Stomach (tissue), 9 donors: Measurements from ENCODE around the gene OCRL. TPM values are rescaled to one million over a fixed set of nuclear protein-coding genes. Genes with fewer than 3 reads are reported as not detected.

ENCODE experiments used
- DNase-seq, 2 donors: peaks; one replicate each; pipeline versions ENCODE4 v3.0.0 to v3.0.0-alpha.2; 2013 to 2019
- H3K27ac ChIP-seq, 5 donors: fragments of 200-600 bp in 4 of 5; sonication (generic) in 4 of 5; one replicate each; pipeline ENCODE4 v1.5.1; 2013 to 2019; ENCODE audit warnings: mild to moderate bottlenecking in 1 of 5, moderate library complexity in 1 of 5
- H3K27me3 ChIP-seq, 3 donors: fragments of 200-600 bp; sonication (generic); one replicate each; pipeline ENCODE4 v1.5.1; 2017 to 2019; ENCODE audit warnings: mixed run types in 1 of 3
- H3K36me3 ChIP-seq, 4 donors: fragments of 200-600 bp; sonication (generic); 1 replicate in 3 of 4; 2 replicates in 1 of 4; pipeline ENCODE4 v1.5.1; 2016 to 2019
- H3K4me1 ChIP-seq, 4 donors: fragments of 200-600 bp; sonication (generic); one replicate each; pipeline ENCODE4 v1.5.1; 2016 to 2019
- H3K4me3 ChIP-seq, 4 donors: fragments of 200-600 bp; sonication (generic) in 3 of 4; one replicate each; pipeline ENCODE4 v1.5.1; 2016 to 2019; ENCODE audit warnings: mild to moderate bottlenecking in 1 of 4
- H3K9me3 ChIP-seq, 4 donors: fragments of 200-600 bp; sonication (generic); one replicate each; pipeline ENCODE4 v1.5.1; 2016 to 2019
- EP300 ChIP-seq: sonication (generic); formaldehyde crosslinking; IDR thresholded peaks from one replicate; pipeline ENCODE4 v1.6.1; 2017; ENCODE audit warnings: antibody characterized with exemption
- POLR2A ChIP-seq, 4 donors: fragments of 450-650 bp; IDR thresholded peaks; one replicate each; pipeline ENCODE4 v1.6.1; 2016; ENCODE audit warnings: antibody characterized with exemption in 4 of 4, control low read depth in 2 of 4, mild to moderate bottlenecking in 1 of 4, moderate library complexity in 1 of 4
- POLR2AphosphoS5 ChIP-seq, 3 donors: sonication (generic); formaldehyde crosslinking; IDR thresholded peaks; one replicate each; pipeline ENCODE4 v1.6.1; 2016; ENCODE audit warnings: antibody characterized with exemption in 3 of 3
- WGBS, 5 donors: extraction: QIAGEN DNeasy Blood & Tissue Kit in 3 of 5; methylation state at CpG; one replicate each; pipeline versions ENCODE4 v1.1.5 to v1.1.7; 2013 to 2018; 5-methylcytosine and 5-hydroxymethylcytosine counted together
- intact Hi-C: fragments of 100-400 bp; cut with DNase I; formaldehyde crosslinking; loops from one replicate; pipeline ENCODE4 v1.15.1; 2023; ENCODE audit warnings: low total_unique reads
- polyA plus RNA-seq, 3 donors: library from polyadenylated mRNA; stranded (reverse); fragments of 200-250 nt; gene quantifications; one replicate each; pipeline ENCODE4 v1.2.3, GENCODE V29; 2013
- small RNA-seq, 4 donors: library from RNA; depleted of rRNA; stranded (forward); fragments of <200 nt; gene quantifications; one replicate each; pipeline ENCODE3, GENCODE V24; 2016
- total RNA-seq, 5 donors: library from RNA; depleted of rRNA; stranded (reverse); fragments of >200 nt; gene quantifications; one replicate each; pipeline versions ENCODE4 v1.1.0 to v1.2.3, GENCODE V29; 2014 to 2016
- TF ChIP-seq, protein P1 (sequence below), 7 experiments: fragments of 450-650 bp in 4 of 7; fragments of 200-600 bp in 3 of 7; sonication (generic) in 3 of 7; IDR thresholded peaks; one replicate each; pipeline ENCODE4 v1.5.1; 2016 to 2019; ENCODE audit warnings: antibody characterized with exemption in 7 of 7, control low read depth in 2 of 7, mild to moderate bottlenecking in 1 of 7
- donor health status: healthy with polysubstance abuse.
- donor health status: Bipolar disorder and iron deficiency.
- donor health status: healthy.

The OCRL gene
- total and polyA plus RNA-seq, 8 donors = 7.9 to 36.2 (median 17.9) TPM

DNA sequence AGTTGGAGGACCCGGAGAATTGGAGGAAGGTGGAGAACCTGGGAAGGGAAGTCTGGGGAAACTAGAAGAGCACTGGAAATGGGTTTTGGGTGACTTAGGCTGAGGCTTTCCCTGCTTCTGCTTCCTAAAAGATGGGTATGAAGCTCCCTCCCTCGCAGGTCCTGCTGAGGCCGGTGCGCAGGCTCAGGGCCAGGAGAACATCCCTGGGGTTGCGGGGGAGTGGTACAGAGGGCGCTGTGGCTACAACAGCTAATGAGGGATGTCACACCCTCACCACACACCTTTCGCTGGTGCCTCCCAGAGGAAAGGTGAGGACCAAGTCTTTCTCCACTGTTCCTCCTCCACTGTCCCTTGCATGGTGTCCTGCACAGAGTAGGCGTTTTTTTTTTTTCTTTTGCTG, 98.9 kb downstream of the OCRL start:
- peaks cover 0 to 15% (median 6%) of the 10 kb centered on the region in 4 donors for H3K9me3 ChIP-seq
- peaks cover 0 to 6% (median 0%) of the 10 kb centered on the region in 3 donors for H3K27me3 ChIP-seq
- WGBS, 5 donors = 66 to 84% (median 83%) methylated on average over 7 to 8 of the region's 8 CpGs
- no peak overlapping the region for H3K27ac ChIP-seq
- H3K36me3 ChIP-seq = no peaks in the 10 kb centered on the region
- intact Hi-C loops = loop anchor here (5.0 kb wide), 1 partner anchor 88 kb away; no protein-coding TSS in a partner anchor
- no peak overlapping the region for H3K4me3 ChIP-seq
- DNase-seq = no peak
- TF ChIP-seq POLR2AphosphoS5 (IDR thresholded peaks at IDR 0.05) (no peak), POLR2A (IDR thresholded peaks at IDR 0.05) (no peak), EP300 (no peak)
- TF ChIP-seq, protein P1, sequence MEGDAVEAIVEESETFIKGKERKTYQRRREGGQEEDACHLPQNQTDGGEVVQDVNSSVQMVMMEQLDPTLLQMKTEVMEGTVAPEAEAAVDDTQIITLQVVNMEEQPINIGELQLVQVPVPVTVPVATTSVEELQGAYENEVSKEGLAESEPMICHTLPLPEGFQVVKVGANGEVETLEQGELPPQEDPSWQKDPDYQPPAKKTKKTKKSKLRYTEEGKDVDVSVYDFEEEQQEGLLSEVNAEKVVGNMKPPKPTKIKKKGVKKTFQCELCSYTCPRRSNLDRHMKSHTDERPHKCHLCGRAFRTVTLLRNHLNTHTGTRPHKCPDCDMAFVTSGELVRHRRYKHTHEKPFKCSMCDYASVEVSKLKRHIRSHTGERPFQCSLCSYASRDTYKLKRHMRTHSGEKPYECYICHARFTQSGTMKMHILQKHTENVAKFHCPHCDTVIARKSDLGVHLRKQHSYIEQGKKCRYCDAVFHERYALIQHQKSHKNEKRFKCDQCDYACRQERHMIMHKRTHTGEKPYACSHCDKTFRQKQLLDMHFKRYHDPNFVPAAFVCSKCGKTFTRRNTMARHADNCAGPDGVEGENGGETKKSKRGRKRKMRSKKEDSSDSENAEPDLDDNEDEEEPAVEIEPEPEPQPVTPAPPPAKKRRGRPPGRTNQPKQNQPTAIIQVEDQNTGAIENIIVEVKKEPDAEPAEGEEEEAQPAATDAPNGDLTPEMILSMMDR (IDR thresholded peaks at IDR 0.05) = no peak
- H3K4me1 ChIP-seq = no peaks in the 10 kb centered on the region

DNA sequence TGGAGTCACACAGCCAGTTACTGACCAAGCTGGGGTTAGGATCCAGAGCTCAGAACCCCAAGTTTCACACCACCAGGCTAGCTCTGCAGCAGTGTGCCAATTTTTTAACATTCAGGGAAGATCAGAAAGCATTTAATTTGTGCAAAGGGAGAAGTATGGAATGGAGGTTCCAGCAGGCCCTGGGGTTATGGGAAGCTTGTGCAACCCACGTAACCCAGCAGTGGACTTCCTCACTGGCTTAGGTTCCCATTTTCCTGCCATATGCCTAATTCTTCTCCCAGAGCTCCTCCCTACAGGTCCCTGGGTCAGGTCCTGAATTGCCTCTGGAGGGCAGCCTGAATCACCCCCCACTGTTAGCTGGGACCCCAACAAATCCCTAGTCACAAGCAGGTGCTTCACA, 100.7 kb downstream of the OCRL start:
- no peaks in the 10 kb centered on the region for H3K4me1 ChIP-seq

DNA sequence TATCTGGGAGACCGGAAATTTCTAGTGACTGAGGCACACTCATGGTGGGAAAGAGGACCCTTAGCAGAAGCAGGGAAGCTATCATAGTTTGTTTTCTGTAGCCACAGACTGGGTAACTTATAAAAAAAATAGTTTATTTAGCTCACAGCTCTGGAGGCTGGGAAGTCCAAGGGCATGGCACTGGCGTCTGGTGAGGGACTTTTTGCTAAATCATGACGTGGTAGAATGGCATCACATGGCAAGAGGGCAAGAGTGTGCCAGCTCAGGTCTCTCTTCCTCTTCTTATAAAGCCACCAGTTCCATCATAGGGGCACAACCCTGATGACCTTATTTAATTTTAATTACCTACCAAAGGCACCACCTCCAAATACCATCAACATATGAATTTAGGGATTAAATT, 101.4 kb downstream of the OCRL start:
- Histone ChIP-seq H3K4me3 (no peak overlapping the region), H3K36me3 (no peaks in the 10 kb centered on the region), H3K9me3 (peaks cover 0 to 15% (median 6%) of the 10 kb centered on the region in 4 donors), H3K27ac (no peak overlapping the region), H3K4me1 (no peaks in the 10 kb centered on the region), H3K27me3 (peaks cover 0 to 6% (median 0%) of the 10 kb centered on the region in 3 donors)
- intact Hi-C loops = no loop called here
- TF ChIP-seq, protein P1 (IDR thresholded peaks at IDR 0.05) = no peak
- TF ChIP-seq EP300 = no peak
- TF ChIP-seq POLR2A (IDR thresholded peaks at IDR 0.05) = no peak
- TF ChIP-seq POLR2AphosphoS5 (IDR thresholded peaks at IDR 0.05) = no peak
- DNase-seq = no peak
- WGBS, 5 donors = 66 to 85% (median 70%) methylated on average over 3 of the region's 3 CpGs

More for the DNA sequence above, 100.7 kb downstream of the OCRL start:
- no peak overlapping the region for H3K4me3 ChIP-seq
- peaks cover 0 to 6% (median 0%) of the 10 kb centered on the region in 3 donors for H3K27me3 ChIP-seq
- no peaks in the 10 kb centered on the region for H3K36me3 ChIP-seq
- no peak overlapping the region for H3K27ac ChIP-seq
- 81 to 100% (median 88%) methylated on average over 1 of the region's 1 CpG for WGBS, 5 donors
- DNase-seq = no peak
- peaks cover 0 to 15% (median 6%) of the 10 kb centered on the region in 4 donors for H3K9me3 ChIP-seq
- intact Hi-C loops = no loop called here
- no peak for TF ChIP-seq EP300
- TF ChIP-seq POLR2A (IDR thresholded peaks at IDR 0.05) = no peak
- no peak for TF ChIP-seq POLR2AphosphoS5 (IDR thresholded peaks at IDR 0.05)
- TF ChIP-seq, protein P1 (IDR thresholded peaks at IDR 0.05) = no peak

DNA sequence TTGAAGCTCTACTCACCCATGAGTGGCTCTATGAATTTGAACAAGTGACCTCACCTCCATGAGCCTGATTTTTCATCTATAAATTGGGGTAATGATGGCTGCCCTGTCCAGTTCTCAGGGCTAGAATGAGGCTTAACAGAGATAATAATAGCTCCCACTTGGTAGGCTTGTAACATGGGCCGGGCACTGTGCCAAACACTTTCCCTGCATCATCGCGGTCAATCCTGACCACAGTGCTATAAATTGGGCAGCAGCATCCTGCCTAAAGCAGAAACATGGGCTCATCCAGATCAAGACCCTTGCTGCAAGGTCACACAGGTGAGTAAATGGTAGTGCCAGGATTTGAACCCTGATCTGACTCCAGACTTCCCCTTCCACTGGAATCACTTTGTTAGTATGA, 101.9 kb downstream of the OCRL start:
- intact Hi-C loops = no loop called here

More for the DNA sequence above, 101.9 kb downstream of the OCRL start:
- WGBS, 5 donors = 49 to 83% (median 65%) methylated on average over 3 of the region's 3 CpGs
- peaks cover 0 to 15% (median 6%) of the 10 kb centered on the region in 4 donors for H3K9me3 ChIP-seq
- peak in 1 of 2 donors; percentile 11 for DNase-seq
- no peaks in the 10 kb centered on the region for H3K36me3 ChIP-seq
- peaks cover 0 to 6% (median 0%) of the 10 kb centered on the region in 3 donors for H3K27me3 ChIP-seq
- no peaks in the 10 kb centered on the region for H3K4me1 ChIP-seq
- TF ChIP-seq EP300 (no peak), POLR2A (IDR thresholded peaks at IDR 0.05) (no peak), POLR2AphosphoS5 (IDR thresholded peaks at IDR 0.05) (no peak)
- TF ChIP-seq, protein P1 (IDR thresholded peaks at IDR 0.05) = no peak
- H3K4me3 ChIP-seq = no peak overlapping the region
- no peak overlapping the region for H3K27ac ChIP-seq

Small RNAs within 50 kb of the gene (small RNA-seq; reads per million reads assigned to genes)
- 0 reads per million in 4 donors for gene RF01169

Other genes starting within 250 kb of the OCRL start
- 10 to 100 TPM; 27.4 to 89.8 (median 39.0) TPM for gene SMARCA1, start 16.8 kb upstream of the OCRL start, total RNA-seq
- gene SMARCA1, start 16.8 kb upstream of the OCRL start, polyA plus RNA-seq = 10 to 100 TPM in 2 of 3 donors, 1 to 10 TPM in 1; 7.9 to 12.8 (median 12.6) TPM
- gene APLN, start 114.7 kb downstream of the OCRL start, total RNA-seq = under 1 TPM in 2 of 5 donors, not detected in 3; 0.18 to 0.45 TPM
- gene APLN, start 114.7 kb downstream of the OCRL start, polyA plus RNA-seq = 1 to 10 TPM in 1 of 3 donors, under 1 TPM in 1, not detected in 1; 0.30 to 1.1 TPM
- gene XPNPEP2, start 198.7 kb downstream of the OCRL start, total RNA-seq = 10 to 100 TPM in 1 of 5 donors, 1 to 10 TPM in 3, under 1 TPM in 1; 0.72 to 16.3 (median 2.2) TPM
- gene XPNPEP2, start 198.7 kb downstream of the OCRL start, polyA plus RNA-seq = 1 to 10 TPM in 1 of 3 donors, under 1 TPM in 2; 0.33 to 1.2 (median 0.92) TPM
- 10 to 100 TPM in 1 of 5 donors, 1 to 10 TPM in 2, under 1 TPM in 1, not detected in 1; 0.58 to 10.7 (median 3.3) TPM for gene SASH3, start 239.7 kb downstream of the OCRL start, total RNA-seq
- 10 to 100 TPM in 1 of 3 donors, 1 to 10 TPM in 2; 3.5 to 12.1 (median 6.7) TPM for gene SASH3, start 239.7 kb downstream of the OCRL start, polyA plus RNA-seq